HG03575 (cell line): Measurements from ENCODE around the gene IRS2.
A peak's percentile ranks its signal among the peaks of the same experiment; 100 is the strongest.
"Not testable (repeated sequence)": the region's sequence is repeated elsewhere in the genome, so short reads cannot be mapped to it uniquely, and the experiment has no call there.

Experiments
- ATAC-seq: cut with Tn5 transposase; IDR thresholded peaks from one replicate; pipeline ENCODE4 v1.9.1; 2021; ENCODE audit not compliant: unreplicated experiment, insufficient number of reproducible peaks, low FRiP score; ENCODE audit errors: extremely low read depth

The IRS2 gene, protein sequence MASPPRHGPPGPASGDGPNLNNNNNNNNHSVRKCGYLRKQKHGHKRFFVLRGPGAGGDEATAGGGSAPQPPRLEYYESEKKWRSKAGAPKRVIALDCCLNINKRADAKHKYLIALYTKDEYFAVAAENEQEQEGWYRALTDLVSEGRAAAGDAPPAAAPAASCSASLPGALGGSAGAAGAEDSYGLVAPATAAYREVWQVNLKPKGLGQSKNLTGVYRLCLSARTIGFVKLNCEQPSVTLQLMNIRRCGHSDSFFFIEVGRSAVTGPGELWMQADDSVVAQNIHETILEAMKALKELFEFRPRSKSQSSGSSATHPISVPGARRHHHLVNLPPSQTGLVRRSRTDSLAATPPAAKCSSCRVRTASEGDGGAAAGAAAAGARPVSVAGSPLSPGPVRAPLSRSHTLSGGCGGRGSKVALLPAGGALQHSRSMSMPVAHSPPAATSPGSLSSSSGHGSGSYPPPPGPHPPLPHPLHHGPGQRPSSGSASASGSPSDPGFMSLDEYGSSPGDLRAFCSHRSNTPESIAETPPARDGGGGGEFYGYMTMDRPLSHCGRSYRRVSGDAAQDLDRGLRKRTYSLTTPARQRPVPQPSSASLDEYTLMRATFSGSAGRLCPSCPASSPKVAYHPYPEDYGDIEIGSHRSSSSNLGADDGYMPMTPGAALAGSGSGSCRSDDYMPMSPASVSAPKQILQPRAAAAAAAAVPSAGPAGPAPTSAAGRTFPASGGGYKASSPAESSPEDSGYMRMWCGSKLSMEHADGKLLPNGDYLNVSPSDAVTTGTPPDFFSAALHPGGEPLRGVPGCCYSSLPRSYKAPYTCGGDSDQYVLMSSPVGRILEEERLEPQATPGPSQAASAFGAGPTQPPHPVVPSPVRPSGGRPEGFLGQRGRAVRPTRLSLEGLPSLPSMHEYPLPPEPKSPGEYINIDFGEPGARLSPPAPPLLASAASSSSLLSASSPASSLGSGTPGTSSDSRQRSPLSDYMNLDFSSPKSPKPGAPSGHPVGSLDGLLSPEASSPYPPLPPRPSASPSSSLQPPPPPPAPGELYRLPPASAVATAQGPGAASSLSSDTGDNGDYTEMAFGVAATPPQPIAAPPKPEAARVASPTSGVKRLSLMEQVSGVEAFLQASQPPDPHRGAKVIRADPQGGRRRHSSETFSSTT (N-terminal part only)

GRCh38 chr13:109786457-109787134, at the start of gene IRS2:
Gene IRS2 (minus strand): TSS chr13:109786583. CDS start chr13:109786053, 530 bp downstream.
- ATAC-seq = peak; percentile 94

GRCh38 chr13:109834973-109835720, 48.8 kb upstream of the IRS2 start:
- no peak for ATAC-seq

DNA sequence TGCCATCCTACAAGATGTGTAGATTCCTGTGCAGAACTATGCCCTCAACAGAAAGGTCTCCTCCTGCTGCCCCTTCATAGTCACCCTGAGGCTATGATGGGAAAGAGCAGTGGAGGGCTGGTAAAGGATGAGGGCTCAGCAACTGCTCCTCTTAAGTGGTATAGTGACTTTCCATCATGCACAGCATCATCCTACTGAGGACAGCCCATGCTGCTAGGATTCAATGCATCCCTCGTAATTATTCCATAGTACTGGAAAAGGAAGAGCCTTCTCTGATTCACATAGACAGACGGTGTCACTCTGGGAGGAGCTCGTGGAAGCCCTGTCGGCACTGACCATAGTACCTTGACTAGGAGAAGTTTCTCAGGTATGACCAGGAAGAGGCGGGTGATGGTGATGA, 47.6 kb upstream of the IRS2 start:
- no peak for ATAC-seq

GRCh38 chr13:109833071-109833470, 46.7 kb upstream of the IRS2 start:
- no peak for ATAC-seq

- not testable (repeated sequence) for ATAC-seq
Observed at GRCh38 chr13:109828591-109829316, 42.4 kb upstream of the IRS2 start.

DNA sequence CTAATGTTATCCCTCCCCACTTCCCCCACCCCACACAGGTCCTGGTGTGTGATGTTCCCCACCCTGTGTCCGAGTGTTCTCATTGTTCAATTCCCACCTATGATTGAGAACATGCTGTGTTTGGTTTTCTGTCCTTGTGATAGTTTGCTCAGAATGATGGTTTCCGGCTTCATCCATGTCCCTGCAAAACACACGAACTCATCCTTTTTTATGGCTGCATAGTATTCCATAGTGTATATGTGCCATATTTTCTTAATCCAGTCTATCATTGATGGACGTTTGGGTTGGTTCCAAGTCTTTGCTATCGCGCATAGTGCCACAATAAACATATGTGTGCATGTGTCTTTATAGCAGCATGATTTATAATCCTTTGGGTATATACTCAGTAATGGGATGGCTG, 36.8 kb upstream of the IRS2 start:
- ATAC-seq = not testable (repeated sequence)

GRCh38 chr13:109821103-109821502, 34.7 kb upstream of the IRS2 start:
- ATAC-seq = no peak

- ATAC-seq = no peak
Observed at GRCh38 chr13:109819874-109820273, 33.5 kb upstream of the IRS2 start.

DNA sequence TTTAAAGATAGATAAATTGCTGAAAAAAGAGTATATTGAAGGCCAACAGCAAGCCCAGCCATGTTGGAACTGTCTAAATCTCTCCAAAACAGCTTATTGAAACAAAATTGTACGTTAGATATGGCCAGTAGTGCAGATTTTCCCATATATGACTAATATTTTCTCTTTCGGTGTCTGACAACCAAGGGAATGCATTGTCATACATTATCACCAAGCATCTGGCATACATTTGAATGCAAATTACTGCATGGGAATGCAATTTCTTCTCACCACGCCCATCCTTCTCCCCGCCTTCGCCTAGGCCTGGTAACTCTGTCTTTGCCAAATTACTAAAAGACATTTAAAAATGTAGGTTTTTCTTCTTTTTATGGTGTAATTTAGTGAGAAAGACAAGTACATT, 32.5 kb upstream of the IRS2 start:
- no peak for ATAC-seq

DNA sequence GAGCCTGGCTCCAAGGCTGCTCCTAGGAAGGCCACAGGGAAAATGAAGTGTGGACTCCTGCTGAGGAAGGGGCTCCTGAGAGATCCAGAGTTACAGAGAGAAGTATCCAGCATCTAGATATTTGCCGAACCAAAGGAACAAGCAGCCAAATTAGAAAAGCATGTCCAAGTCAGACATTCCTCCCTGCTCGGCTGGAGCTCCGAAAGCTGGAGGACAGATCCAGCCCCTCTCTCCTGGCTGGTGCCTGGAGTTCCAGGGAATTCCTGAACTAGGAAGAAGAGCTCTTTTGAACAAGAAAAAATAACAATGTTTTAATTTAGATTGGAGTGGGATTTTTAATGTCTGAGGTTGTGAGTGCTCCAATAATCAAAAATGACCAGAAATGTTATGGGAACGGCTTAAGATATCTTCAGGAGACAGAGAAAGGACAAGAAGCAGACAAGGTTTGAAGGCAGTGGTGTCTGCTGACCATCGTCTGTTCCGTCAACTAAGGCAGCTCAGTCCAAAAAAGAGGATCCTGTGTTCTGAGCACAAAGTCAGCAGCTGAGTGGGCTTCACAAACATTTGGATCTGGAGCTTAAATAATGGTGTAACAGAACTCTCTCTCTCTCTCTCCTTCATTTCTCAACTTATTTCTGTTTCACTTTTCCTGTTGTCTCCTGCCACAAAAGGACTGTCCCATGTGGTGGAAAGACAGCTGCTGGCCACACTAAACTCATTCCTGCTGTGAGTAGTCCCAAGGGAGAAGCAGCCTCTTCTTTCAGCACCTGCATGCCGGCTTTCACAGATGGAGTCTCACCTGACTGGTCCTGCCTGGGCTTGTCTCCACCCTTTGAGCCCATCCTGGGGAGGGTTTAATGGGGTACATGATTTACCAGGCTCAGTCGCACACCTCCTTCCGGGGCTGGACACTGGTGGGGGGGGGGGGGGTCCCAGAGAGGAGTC, 31.5 kb upstream of the IRS2 start:
- ATAC-seq = no peak

DNA sequence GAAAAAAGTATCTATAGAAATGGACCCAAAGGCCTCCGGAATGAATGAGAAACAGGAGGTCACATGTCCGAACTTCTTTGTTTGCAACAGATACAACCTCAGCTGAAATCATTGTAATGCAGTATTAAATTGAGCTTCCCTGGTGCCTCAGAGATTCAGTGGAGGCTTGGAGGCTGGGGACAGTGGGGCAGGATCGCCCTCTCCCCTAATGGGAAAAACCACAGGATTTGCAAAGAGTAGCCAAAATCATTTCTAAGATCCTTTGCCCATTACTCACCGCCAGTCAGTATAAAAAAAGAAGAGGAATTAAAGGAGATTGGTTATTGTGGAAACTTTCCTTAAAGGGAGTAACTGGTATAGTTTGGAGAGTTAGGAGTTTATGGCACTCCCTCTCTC, 30.4 kb upstream of the IRS2 start:
- no peak for ATAC-seq

- ATAC-seq = no peak
Observed at GRCh38 chr13:109816112-109816807, 29.9 kb upstream of the IRS2 start.

GRCh38 chr13:109815651-109816050, 29.3 kb upstream of the IRS2 start:
- no peak for ATAC-seq

DNA sequence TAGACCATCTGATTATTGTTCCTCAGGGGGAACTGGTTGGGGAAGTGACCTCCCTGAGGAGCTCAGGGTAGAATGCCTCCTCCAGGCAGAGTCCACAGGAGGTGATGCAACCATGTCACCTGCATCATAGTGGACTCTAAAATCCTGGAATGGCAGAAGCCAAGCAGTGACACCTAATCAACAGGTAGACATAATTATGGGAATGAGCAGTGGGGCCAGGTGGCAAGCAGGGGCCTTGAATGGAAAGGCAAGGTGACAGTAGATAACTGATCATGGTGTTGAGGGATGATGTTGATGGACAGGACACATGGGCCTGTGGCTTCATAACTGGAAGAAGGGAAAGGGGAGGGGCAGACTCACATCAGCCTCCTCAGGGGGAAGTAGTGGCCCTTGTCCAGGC, 27.3 kb upstream of the IRS2 start:
- ATAC-seq = no peak

DNA sequence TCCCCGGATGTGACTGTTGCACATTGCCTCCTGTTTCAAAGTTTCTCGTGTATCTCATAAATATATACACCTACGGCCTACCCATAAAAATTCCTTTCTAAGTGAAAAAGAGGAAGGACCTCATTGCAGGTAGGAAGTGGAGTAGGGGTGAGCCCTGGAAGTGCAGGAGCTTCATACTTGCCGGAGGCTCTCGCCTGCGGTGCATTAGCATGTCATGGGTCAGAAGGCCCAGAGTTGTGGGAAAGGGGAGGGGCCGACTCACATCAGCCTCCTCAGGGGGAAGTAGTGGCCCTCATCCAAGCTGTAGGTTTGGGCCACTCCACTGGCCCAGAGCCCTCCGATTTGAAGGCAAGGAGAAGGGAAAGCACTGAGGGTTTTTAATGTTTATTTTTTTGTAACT, 26.0 kb upstream of the IRS2 start:
- ATAC-seq = no peak
